Gastroesophageal sphincter (tissue), 4 donors: ENCODE data around the gene TRABD. TPM values are rescaled to one million over a fixed set of nuclear protein-coding genes. Genes with fewer than 3 reads are reported as not detected.

Source experiments
- ATAC-seq: fragments of 150-250 bp; one replicate; pipeline ENCODE4 v1.9.1; 2016; ENCODE audit warnings: mild to moderate bottlenecking, moderate library complexity
- H3K27ac ChIP-seq, 4 donors: fragments of 200-600 bp; sonication (generic) in 3 of 4; 1 replicate in 3 of 4; 2 replicates in 1 of 4; pipeline ENCODE4 v1.5.1; 2016 to 2019
- H3K27me3 ChIP-seq: fragments of 200-600 bp; sonication (generic); one replicate; pipeline ENCODE4 v1.5.1; 2019
- H3K36me3 ChIP-seq, 2 donors: fragments of 200-600 bp; sonication (generic); one replicate each; pipeline ENCODE4 v1.5.1; 2019; ENCODE audit warnings: control low read depth in 1 of 2
- H3K4me1 ChIP-seq, 3 donors: fragments of 200-600 bp; sonication (generic); 1 replicate in 2 of 3; 2 replicates in 1 of 3; pipeline ENCODE4 v1.5.1; 2016 to 2019; ENCODE audit warnings: control low read depth in 2 of 3
- H3K4me3 ChIP-seq, 2 donors: fragments of 200-600 bp; sonication (generic); one replicate each; pipeline ENCODE4 v1.5.1; 2019; ENCODE audit warnings: mild to moderate bottlenecking in 1 of 2, moderate library complexity in 1 of 2
- H3K9me3 ChIP-seq, 3 donors: fragments of 200-600 bp; sonication (generic); one replicate each; pipeline ENCODE4 v1.5.1; 2017 to 2019; ENCODE audit warnings: control low read depth in 2 of 3
- CTCF ChIP-seq, 4 experiments: fragments of 200-600 bp in 2 of 4; fragments of 450-650 bp in 2 of 4; sonication (generic) in 1 of 4; IDR thresholded peaks; one replicate each; pipeline ENCODE4 v1.5.1; 2017 to 2019; ENCODE audit warnings: antibody characterized with exemption in 4 of 4, mild to moderate bottlenecking in 2 of 4, moderate library complexity in 2 of 4
- EP300 ChIP-seq: sonication (generic); formaldehyde crosslinking; IDR thresholded peaks from one replicate; pipeline ENCODE4 v1.6.1; 2017; ENCODE audit warnings: antibody characterized with exemption, mild to moderate bottlenecking
- POLR2A ChIP-seq, 2 donors: fragments of 450-650 bp; IDR thresholded peaks; one replicate each; pipeline ENCODE4 v1.6.1; 2017; ENCODE audit warnings: antibody characterized with exemption in 2 of 2, mild to moderate bottlenecking in 2 of 2, moderate library complexity in 1 of 2
- POLR2AphosphoS5 ChIP-seq: sonication (generic); formaldehyde crosslinking; IDR thresholded peaks from one replicate; pipeline ENCODE4 v1.6.1; 2017; ENCODE audit warnings: antibody characterized with exemption
- WGBS, 2 donors: methylation state at CpG; one replicate each; pipeline ENCODE4 v1.1.5; 2018; ENCODE audit warnings: low coverage in 1 of 2; 5-methylcytosine and 5-hydroxymethylcytosine counted together
- total RNA-seq, 4 donors: library from RNA; depleted of rRNA; stranded (reverse); fragments of >200 nt; gene quantifications; one replicate each; pipeline ENCODE4 v1.1.0, GENCODE V29; 2016

The TRABD gene
- total RNA-seq, 4 donors from 2014 or later, result 15.7 to 22.0 (median 19.0) TPM

- peaks cover 0 to 79% (median 32%) of the 10 kb centered on the region in 3 donors for H3K4me1 ChIP-seq
- no peak for ATAC-seq
- no peaks in the 10 kb centered on the region for H3K27me3 ChIP-seq
- H3K27ac ChIP-seq, result no peak overlapping the region
- no peak overlapping the region for H3K4me3 ChIP-seq
- no peak for TF ChIP-seq POLR2AphosphoS5
- TF ChIP-seq CTCF (IDR thresholded peaks at IDR 0.05), result no peak
- no peak for TF ChIP-seq EP300
- no peak for TF ChIP-seq POLR2A (IDR thresholded peaks at IDR 0.05)
- WGBS, 2 donors, result 90% methylated on average over 2 of the region's 29 CpGs; no CpG with 5 or more reads in 1 of the 2 donors
- H3K9me3 ChIP-seq, result no peaks in the 10 kb centered on the region
- H3K36me3 ChIP-seq, result peaks cover 0 to 26% of the 10 kb centered on the region in 2 donors
These were observed 62.7 kb downstream of the TRABD start for GRCh38 chr22:50248196-50249081.

Other genes with a start within 250 kb of the TRABD start
- 10 to 100 TPM; 30.0 to 58.3 (median 46.4) TPM for gene PIM3, start 225.1 kb upstream of the TRABD start, total RNA-seq
- gene IL17REL, start 173.1 kb upstream of the TRABD start, total RNA-seq, result not detected
- gene TTLL8, start 127.6 kb upstream of the TRABD start, total RNA-seq, result not detected
- under 1 TPM in 2 of 4 donors, not detected in 2; 0.07 to 0.13 TPM for gene MLC1, start 100.5 kb upstream of the TRABD start, total RNA-seq
- under 1 TPM in 1 of 4 donors, not detected in 3; 0.78 TPM for gene MOV10L1, start 95.9 kb upstream of the TRABD start, total RNA-seq
- under 1 TPM in 2 of 4 donors, not detected in 2; 0.13 to 0.46 TPM for gene PANX2, start 15.2 kb upstream of the TRABD start, total RNA-seq
- 10 to 100 TPM; 19.9 to 42.6 (median 27.3) TPM for gene SELENOO, start 15.1 kb downstream of the TRABD start, total RNA-seq
- 10 to 100 TPM; 26.1 to 48.3 (median 37.4) TPM for gene TUBGCP6, start 59.1 kb downstream of the TRABD start, total RNA-seq
- 10 to 100 TPM in 3 of 4 donors, 1 to 10 TPM in 1; 9.4 to 24.7 (median 12.5) TPM for gene HDAC10, start 65.4 kb downstream of the TRABD start, total RNA-seq
- 10 to 100 TPM; 10.1 to 18.4 (median 14.0) TPM for gene MAPK12, start 75.8 kb downstream of the TRABD start, total RNA-seq
- gene MAPK11, start 84.5 kb downstream of the TRABD start, total RNA-seq, result 10 to 100 TPM in 2 of 4 donors, 1 to 10 TPM in 2; 6.8 to 11.5 (median 10.4) TPM
- gene PLXNB2, start 121.7 kb downstream of the TRABD start, total RNA-seq, result 100 to 1,000 TPM in 2 of 4 donors, 10 to 100 TPM in 2; 93.2 to 207 (median 102) TPM
- gene DENND6B, start 141.1 kb downstream of the TRABD start, total RNA-seq, result 1 to 10 TPM; 2.0 to 4.8 (median 2.8) TPM
- 10 to 100 TPM; 52.2 to 73.5 (median 64.2) TPM for gene PPP6R2, start 157.4 kb downstream of the TRABD start, total RNA-seq